Anterior cingulate cortex (tissue), 58 donors: ENCODE measurements around the gene GPATCH3.
A peak's percentile ranks its signal among the peaks of the same experiment; 100 is the strongest.
"Not testable (repeated sequence)": the region's sequence is repeated elsewhere in the genome, so short reads cannot be mapped to it uniquely, and the experiment has no call there.

ENCODE experiments used
- DNase-seq, 58 donors: peaks; one replicate each; lab custom pipeline; 2025; lab: John Stamatoyannopoulos, UW

GPATCH3 gene

GRCh38 chr1:26900001-26900814, at the start of gene GPATCH3:
TSS of gene GPATCH3 (minus strand) at chr1:26900467. CDS start at chr1:26900442, 25 bp downstream.
- DNase-seq, result peak; percentile 23 to 89 (median 76)

GRCh38 chr1:26949926-26950319, 49.7 kb upstream of the GPATCH3 start:
- no peak for DNase-seq

DNA sequence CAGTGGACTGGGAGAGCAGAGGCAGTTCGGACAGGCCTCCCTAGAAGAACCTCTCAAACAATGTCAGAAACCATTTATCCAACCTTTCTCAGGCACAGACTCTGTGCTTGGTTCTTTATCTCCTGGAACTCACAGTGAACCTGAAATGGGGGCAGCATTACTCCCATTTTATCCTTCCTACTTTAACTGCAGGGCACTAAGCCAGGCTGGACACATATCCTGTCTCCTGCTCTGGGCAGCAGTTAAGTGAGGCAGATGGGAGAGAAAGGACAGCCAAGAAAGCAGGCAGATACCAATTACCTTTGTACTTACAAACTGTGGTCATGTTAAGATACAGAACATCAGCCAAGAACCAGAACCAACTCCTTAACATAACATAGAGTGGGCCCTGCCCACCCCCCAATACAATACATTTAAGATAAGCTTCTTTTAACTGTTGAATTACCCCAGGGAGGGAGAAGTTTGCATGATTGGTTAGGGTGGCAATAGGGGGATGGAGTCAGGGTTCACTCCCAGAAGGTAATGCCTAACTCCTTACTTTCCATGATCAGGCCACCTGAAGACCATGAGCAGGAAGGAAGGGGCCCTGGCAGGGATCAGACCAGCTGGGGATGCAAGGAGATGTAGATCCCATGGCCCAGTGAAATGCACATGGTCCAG, 49.1 kb upstream of the GPATCH3 start:
- no peak for DNase-seq

GRCh38 chr1:26948725-26949057, 48.4 kb upstream of the GPATCH3 start:
- not testable (repeated sequence) for DNase-seq

GRCh38 chr1:26946270-26946669, 46.0 kb upstream of the GPATCH3 start:
- DNase-seq, result no peak

DNA sequence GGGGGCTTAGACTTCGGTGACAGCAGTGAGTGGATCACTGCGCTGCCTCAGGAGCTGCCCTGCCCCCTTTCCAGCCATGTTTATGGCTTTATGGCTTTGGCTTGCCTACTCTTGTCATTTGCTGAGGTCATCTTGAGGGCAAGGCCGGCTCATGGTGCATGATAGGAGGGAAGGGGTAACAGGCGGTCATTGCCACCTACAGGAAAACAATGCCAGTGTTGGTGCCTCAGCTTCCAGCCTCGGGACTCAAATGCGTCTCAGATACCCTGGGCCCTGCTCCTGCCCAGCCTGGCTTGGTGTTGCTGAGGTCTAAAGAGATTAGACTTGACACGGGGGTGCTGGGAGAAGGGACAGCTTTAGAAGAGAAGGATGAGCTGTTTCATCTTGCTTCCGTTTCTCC, 45.5 kb upstream of the GPATCH3 start:
- no peak for DNase-seq

- no peak for DNase-seq
Observed at GRCh38 chr1:26945138-26945537, 44.9 kb upstream of the GPATCH3 start.

DNA sequence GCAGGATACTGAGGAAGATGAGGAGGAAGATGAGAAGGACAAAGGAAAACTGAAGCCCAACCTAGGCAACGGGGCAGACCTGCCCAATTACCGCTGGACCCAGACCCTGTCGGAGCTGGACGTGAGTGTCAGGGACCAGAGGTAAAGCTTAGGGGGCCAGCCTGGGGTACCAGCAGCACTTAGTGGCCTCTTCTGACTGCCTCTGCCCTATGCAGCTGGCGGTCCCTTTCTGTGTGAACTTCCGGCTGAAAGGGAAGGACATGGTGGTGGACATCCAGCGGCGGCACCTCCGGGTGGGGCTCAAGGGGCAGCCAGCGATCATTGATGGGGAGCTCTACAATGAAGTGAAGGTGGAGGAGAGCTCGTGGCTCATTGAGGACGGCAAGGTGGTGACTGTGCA, 42.4 kb upstream of the GPATCH3 start:
- DNase-seq, result no peak

GRCh38 chr1:26941311-26941710, 41.0 kb upstream of the GPATCH3 start:
- DNase-seq, result no peak

- no peak for DNase-seq
Observed at GRCh38 chr1:26938659-26939025, 38.4 kb upstream of the GPATCH3 start.

- DNase-seq, result no peak
Observed at GRCh38 chr1:26938004-26938658, 37.9 kb upstream of the GPATCH3 start.

DNA sequence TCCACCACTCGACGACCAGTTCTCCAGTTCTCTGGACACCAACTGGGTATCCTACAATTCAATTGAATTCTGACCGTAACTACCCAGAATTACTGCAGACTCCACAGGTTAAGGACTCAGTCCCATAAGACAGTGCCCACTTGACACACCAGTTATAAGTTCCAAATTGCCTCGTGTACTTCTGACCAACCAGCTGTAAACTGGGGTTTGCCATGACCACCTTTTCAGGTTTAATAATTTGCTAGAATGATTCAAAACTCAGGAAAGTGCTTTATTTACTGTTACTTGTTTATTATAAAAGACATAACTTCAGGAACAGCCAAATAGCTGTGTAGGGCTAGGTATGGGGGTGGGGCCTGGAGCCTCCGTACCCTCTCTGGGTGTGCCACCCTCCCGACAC, 36.6 kb upstream of the GPATCH3 start:
- DNase-seq, result no peak

- no peak for DNase-seq
Observed at GRCh38 chr1:26932531-26932930, 32.3 kb upstream of the GPATCH3 start.

- no peak for DNase-seq
Observed at GRCh38 chr1:26923711-26924110, 23.4 kb upstream of the GPATCH3 start.

GRCh38 chr1:26922901-26923300, 22.6 kb upstream of the GPATCH3 start:
- no peak for DNase-seq

DNA sequence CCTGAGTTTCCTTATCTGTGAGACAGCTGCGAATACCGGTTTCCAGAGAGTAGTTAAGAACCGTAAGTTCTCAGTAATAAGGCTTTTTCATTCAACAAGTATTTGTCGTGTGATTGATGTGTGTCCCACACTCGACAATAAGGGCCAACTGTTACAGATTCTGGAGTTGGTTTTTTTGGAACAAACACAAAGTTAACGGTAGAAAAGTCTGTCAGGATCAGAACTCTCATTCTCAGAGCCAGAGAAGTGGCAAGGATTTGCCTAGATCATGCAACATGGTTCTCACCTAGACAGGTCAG, 22.1 kb upstream of the GPATCH3 start:
- DNase-seq, result peak in 1 of 58 donors; percentile 1

- peak; percentile 79 to 99 (median 97) for DNase-seq
Observed at GRCh38 chr1:26921540-26922430, 21.5 kb upstream of the GPATCH3 start, which contains the start of gene NUDC. TSS of gene NUDC (plus strand) at chr1:26921743. CDS start at chr1:26921849, 106 bp downstream.

- DNase-seq, result no peak
Observed at GRCh38 chr1:26921126-26921539, 20.9 kb upstream of the GPATCH3 start.

GRCh38 chr1:26915204-26915842, 15.1 kb upstream of the GPATCH3 start:
- DNase-seq, result no peak
